Endothelial cell of umbilical vein (primary cell): Measurements from ENCODE around the gene NAPB.

ENCODE experiments used
- EZH2 ChIP-seq: IDR thresholded peaks from 2 replicates; pipeline ENCODE4 v1.6.1; 2012; ENCODE audit warnings: borderline replicate concordance, low read depth, mild to moderate bottlenecking, moderate library complexity, low read length, inconsistent platforms; ENCODE audit not compliant: severe bottlenecking
- FOS ChIP-seq: IDR thresholded peaks from 2 replicates; pipeline ENCODE4 v1.6.1; 2011; ENCODE audit warnings: mild to moderate bottlenecking, low read length, moderate library complexity, borderline replicate concordance; ENCODE audit not compliant: insufficient read depth
- GATA2 ChIP-seq: IDR thresholded peaks from 2 replicates; pipeline ENCODE4 v1.7.0; 2011; ENCODE audit warnings: low read depth, mild to moderate bottlenecking, moderate library complexity, mixed read lengths, low read length; ENCODE audit not compliant: insufficient read length, insufficient read depth
- POLR2A ChIP-seq: IDR thresholded peaks from 2 replicates; pipeline ENCODE4 v1.6.1; 2012; ENCODE audit warnings: low read depth, mild to moderate bottlenecking, control low read depth, low read length
- POLR2AphosphoS5 ChIP-seq: IDR thresholded peaks from 2 replicates; pipeline ENCODE4 v1.6.1; 2012; ENCODE audit warnings: low read depth, mild to moderate bottlenecking, control low read depth, low read length, moderate library complexity; ENCODE audit not compliant: insufficient read depth
- TF ChIP-seq, protein P1 (sequence below): IDR thresholded peaks from 2 replicates; pipeline ENCODE4 v1.6.1; 2011; ENCODE audit not compliant: insufficient read depth, insufficient read length
- TF ChIP-seq, protein P2 (sequence below), 2 donors: IDR thresholded peaks; 1 replicate in 1 of 2; 2 replicates in 1 of 2; pipeline ENCODE4 v1.5.1; 2011; ENCODE audit warnings: low read length in 2 of 2, mild to moderate bottlenecking in 2 of 2, moderate library complexity in 2 of 2, control low read depth in 1 of 2, inconsistent platforms in 1 of 2, low read depth in 1 of 2; ENCODE audit not compliant: insufficient read depth in 1 of 2; ENCODE audit errors: extremely low read depth in 1 of 2

DNA sequence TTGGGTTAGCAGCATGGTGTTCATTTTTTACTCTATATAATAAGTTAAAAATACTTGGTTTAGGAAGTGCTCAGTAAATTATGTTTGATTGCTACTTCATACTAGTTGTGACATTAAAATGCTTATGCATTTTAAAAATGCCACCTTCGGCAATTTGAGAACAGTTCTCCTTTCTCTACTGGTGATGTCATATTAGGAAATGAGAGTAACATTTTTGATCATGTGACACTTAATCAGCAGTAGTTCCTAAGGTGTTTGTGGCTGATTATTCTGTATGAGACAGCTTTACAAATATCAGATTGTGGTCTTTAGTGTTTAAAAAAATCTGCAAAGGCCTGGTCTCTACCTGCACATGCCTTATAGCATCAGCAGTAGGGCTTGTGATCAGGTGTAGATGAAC, 54.9 kb downstream of the NAPB start:
- TF ChIP-seq EZH2, result no peak
- no peak for TF ChIP-seq POLR2A
- TF ChIP-seq, protein P1, sequence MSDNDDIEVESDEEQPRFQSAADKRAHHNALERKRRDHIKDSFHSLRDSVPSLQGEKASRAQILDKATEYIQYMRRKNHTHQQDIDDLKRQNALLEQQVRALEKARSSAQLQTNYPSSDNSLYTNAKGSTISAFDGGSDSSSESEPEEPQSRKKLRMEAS, result no peak
- TF ChIP-seq, protein P2, sequence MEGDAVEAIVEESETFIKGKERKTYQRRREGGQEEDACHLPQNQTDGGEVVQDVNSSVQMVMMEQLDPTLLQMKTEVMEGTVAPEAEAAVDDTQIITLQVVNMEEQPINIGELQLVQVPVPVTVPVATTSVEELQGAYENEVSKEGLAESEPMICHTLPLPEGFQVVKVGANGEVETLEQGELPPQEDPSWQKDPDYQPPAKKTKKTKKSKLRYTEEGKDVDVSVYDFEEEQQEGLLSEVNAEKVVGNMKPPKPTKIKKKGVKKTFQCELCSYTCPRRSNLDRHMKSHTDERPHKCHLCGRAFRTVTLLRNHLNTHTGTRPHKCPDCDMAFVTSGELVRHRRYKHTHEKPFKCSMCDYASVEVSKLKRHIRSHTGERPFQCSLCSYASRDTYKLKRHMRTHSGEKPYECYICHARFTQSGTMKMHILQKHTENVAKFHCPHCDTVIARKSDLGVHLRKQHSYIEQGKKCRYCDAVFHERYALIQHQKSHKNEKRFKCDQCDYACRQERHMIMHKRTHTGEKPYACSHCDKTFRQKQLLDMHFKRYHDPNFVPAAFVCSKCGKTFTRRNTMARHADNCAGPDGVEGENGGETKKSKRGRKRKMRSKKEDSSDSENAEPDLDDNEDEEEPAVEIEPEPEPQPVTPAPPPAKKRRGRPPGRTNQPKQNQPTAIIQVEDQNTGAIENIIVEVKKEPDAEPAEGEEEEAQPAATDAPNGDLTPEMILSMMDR (IDR thresholded peaks at IDR 0.05; ENCODE audit: extremely low read depth in 1 of 2, insufficient read depth in 1 of 2, low read depth in 1 of 2, low read length in 2 of 2), result no peak
- TF ChIP-seq GATA2, result no peak
- TF ChIP-seq POLR2AphosphoS5, result no peak
- no peak for TF ChIP-seq FOS
